HG02610 (cell line): ENCODE results near the gene FUOM.

ENCODE experiments used
- ATAC-seq: cut with Tn5 transposase; IDR thresholded peaks from one replicate; pipeline ENCODE4 v1.9.1; 2021; ENCODE audit warnings: mild to moderate bottlenecking, moderate library complexity; ENCODE audit not compliant: unreplicated experiment

The FUOM gene

DNA sequence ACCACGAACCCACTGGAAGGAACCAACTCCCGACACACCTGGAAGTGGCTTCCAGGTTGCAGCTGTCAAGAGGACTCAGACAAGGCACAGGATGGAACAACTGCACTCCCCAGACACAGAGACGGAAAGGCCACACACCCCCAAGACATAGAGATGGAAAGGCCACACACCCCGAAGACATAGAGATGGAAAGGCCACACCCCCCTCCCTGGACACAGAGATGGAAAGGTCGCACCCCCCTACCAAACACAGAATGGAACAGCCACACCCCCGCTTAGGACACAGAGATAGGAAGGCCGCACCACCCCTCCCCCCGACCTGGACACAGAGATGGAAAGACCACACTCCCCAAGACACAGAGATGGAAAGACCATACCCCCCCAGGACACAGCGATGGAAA, 41.6 kb downstream of the FUOM start:
- no peak for ATAC-seq

DNA sequence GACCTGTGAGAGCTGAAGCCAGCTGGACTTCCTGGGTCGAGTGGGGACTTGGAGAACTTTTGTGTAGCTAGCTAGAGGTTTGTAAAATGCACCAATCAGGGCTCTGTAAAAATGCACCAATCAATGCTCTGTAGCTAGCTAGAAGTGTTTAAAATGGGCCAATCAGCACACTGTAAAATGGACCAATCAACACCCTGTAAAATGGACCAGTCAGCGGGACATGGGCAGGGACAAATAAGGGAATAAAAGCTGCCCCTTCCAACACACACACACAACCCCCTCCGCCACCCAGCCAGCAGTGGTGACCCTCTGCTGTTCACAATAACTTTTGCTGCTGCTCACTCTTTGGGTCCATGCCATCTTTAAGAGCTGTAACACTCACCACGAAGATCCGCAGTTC, 42.0 kb downstream of the FUOM start:
- no peak for ATAC-seq

DNA sequence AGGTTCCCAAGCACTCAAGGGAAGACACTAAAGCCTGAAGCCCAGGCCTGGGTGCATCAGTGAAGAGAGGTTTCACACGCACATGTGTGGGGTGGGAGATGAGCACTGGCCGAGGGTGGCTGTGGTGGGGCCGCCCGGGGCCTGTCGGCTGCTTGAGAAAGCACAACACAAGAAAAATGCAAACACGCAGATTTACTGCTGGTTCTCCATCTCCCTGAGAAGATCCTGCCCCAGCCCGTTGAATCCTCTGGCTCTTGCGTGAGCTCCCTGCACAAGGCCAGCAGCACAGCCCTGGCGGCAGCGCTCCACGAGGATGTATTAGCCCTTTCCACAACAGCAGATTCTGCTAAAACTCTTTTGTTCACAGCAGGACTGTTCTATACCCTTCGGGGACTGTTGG, 42.9 kb downstream of the FUOM start:
- ATAC-seq: no peak

DNA sequence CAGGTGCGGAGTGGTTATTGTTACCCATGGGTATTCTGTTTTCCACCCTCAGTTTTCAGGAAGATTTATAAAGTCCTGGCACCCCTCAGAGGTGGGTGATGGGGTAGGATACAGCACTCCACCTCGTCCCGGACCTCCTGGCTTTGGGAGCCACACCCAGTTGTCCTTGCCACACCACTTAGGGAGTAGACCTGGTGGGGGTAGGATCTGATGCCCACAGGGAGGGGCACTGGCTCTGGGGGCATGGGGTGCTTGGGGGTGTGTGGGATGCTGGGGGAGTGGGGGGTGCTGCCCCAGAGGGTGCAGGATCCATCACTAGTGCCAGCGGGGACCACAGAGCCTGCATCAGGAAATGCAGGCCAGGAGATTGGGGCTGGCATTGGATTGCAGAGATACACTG, 44.6 kb downstream of the FUOM start:
- no peak for ATAC-seq

DNA sequence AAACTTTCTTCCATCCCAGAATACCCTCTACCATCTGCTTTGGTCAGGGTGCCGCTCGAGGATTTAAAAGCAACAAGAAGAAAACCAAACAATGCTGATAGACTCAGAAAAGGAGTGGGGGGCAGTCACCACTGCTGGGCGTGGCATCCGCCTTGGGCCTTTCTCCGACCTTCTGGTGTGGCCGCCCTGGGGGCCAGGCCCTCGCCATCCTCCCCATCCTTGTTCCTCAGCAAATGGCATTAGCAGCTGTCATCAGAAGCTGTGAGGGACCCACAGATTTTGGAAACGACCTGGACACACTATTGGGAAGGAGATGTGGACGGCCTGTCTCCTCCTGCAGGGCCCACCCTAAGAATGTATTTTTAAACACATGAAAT, 45.1 kb downstream of the FUOM start:
- ATAC-seq: no peak

DNA sequence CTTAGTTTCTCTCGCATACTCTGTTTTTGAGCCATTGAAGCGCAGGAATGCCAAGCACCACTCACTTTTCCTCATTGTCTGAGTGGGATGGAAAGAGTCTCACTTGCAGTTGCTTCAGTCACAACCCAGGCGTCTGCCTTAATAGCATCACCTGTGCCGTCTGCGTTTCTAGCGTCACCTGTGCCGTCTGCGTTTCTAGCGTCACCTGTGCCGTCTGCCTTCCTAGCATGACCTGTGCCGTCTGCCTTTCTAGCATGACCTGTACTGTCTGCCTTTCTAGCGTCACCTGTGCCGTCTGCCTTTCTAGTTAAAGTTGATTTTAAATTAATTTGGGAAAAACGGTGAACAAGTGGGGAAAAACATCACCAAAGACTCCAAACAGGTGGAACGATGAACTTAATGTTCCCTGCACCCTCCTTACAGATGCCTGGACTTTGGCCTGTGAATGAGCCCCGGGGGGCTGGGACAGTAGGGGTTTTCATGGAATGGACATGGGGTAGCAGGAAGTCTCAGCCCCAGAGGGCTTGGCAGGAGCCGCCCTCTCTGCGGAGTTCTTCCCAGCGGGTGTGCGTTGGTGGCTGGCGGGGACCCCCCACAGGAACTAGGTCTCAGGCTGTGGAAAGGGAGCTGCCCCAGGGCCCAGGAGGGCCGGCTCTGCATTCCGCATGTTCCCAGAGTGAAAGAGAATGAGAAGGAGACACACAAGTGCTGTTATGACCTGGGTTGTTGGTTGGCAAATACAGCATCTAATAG, 45.6 kb downstream of the FUOM start:
- ATAC-seq: no peak

DNA sequence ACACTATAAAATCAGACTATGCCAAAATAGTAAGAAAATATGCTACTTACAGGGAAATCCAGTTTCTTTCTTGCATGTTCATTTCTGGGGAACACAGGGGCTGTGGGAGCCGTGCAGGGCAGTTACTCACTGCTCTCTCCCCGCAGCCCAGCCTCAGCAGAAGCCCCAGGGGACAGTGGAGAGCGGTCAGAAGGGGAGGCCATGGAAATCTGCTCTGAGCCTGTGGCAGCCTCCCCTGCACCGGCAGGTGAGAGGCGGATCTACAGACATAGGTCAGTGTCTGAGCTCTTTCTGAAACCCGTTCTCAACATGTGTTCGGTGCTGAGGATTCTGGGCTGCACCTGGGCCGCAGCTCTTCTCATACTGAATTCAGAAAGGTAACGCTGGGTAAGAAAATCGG, 46.2 kb downstream of the FUOM start:
- no peak for ATAC-seq

DNA sequence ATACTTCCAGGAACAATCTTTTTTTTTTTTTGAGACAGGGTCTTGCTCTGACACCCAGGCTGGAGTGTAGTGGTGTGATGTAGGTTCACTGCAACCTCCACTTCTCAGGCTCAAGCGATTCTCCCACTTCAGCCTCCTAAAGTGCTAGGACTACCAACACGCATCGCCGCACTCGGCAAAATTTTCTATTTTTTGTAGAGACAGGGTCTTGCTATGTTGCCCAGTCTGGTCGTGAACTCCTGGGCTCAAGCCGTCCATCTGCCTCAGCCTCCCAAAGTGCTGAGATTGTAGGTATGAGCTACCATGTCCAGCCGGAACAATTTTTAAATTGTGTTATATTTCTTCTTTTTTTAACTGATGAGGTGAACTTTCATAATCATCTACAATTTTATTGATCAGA, 47.0 kb downstream of the FUOM start:
- no peak for ATAC-seq

DNA sequence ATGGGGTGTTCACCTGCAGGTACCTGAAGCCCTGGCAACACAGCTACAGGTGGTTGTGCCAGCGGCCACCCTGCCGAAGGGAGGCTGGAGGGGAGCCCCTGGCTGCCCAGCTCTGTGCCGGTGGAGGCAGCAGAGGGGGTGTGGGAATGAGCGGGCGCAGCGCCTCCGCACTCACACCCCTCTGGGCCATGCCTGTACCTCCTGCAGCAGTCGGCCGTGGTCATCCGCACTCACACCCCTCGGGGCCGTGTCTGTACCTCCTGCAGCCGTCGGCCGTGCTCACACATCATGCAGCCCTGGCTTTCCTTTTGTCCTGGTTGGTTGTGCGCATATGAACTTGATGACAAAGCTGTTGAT, 47.4 kb downstream of the FUOM start:
- ATAC-seq: no peak

DNA sequence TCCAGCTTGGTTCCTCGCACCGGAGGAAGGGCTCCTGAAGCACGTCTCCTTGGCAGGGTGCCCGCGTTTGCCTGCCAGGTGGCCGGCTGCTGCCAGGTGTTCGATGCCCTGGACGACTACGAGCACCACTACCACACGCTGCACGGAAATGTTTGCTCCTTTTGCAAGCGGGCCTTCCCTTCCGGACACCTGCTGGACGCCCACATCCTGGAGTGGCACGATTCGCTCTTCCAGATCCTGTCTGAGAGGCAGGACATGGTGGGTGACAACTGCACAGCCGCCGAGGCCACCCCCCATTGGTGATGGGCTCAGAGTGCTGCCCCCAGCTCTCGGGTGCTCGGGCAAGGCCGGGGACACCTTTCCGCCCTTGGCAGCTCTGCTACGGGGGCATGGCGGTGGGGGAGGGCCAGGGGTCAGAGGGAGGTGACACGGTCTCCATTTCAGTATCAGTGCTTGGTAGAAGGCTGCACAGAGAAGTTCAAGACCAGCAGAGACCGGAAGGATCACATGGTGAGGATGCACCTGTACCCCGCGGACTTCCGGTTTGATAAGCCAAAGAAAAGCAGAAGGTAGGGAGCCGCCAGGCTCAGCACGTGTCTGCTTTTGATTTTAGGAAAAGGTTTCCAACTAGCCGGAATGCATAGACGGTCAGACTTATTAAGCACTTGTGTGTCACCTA, 48.0 kb downstream of the FUOM start:
- no peak for ATAC-seq

DNA sequence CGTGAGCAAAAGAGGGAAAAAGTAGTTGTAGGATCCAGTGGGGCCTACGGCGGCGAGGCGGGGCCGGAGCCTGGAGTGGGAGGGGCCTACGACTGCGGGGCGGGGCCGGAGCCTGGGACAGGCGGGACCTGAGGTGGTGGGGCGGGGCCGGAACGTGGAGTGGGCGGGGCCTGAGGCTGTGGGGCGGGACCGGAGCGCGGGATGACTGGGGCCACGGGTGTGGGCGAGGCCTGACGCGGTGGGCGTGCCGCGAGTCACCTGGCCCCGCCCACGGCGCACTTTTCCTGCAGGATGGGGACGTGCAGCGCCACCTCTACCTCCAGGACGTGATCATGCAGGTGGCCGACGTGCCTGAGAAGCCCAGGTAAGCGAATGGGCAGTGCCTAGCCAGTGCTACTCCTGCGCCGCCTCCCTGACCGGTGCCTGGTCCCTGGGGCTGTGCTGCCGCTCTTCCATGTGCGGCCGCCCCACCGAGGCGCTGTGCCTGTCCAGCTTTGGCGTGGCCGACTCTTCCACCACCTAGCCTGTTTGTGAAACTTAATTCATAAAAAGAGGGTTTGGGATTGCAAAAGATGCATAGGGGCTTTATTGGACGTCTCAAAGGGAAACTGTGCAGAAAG, 48.6 kb downstream of the FUOM start:
- ATAC-seq: peak; percentile 66

DNA sequence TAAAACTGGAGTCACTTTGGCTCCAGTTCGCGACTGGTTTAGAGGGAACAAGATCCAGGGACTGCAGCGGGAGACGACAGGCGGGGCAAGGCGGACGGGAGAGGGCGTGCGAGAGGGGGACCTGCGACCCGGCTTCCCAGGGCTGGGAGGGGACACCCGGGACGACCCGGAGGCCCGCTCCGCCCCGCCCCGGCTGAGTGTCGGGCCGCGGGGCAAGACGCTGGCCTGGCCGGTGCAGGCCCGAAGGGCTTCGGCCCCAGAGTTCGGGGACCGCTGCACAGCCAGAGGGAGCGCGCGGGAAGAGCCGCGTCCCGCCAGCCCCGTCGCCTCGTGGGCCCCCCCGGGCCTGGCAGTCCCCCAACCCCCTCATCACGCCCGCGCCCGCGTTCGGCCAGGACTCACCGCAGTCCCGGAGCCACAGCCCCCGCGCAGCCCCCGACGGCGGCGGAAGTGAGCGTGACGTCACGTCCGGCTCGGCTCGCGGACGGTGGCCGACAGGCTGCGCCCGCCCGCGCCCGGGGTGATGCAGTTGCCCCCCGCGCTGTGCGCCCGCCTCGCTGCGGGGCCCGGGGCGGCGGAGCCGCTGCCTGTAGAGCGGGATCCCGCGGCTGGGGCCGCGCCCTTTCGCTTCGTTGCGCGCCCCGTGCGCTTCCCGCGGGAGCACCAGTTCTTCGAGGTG, 49.3 kb downstream of the FUOM start, which contains the start of the genes TUBGCP2 and ZNF511:
Gene TUBGCP2, minus strand, starts transcription at position 452 of the 679 bp plus-strand sequence. CDS start 5,931 bp downstream, outside the sequence.
Gene ZNF511, plus strand, starts transcription at position 494 of the 679 bp plus-strand sequence. Its CDS starts 30 bp downstream, at position 524.
- ATAC-seq: peak; percentile 63

DNA sequence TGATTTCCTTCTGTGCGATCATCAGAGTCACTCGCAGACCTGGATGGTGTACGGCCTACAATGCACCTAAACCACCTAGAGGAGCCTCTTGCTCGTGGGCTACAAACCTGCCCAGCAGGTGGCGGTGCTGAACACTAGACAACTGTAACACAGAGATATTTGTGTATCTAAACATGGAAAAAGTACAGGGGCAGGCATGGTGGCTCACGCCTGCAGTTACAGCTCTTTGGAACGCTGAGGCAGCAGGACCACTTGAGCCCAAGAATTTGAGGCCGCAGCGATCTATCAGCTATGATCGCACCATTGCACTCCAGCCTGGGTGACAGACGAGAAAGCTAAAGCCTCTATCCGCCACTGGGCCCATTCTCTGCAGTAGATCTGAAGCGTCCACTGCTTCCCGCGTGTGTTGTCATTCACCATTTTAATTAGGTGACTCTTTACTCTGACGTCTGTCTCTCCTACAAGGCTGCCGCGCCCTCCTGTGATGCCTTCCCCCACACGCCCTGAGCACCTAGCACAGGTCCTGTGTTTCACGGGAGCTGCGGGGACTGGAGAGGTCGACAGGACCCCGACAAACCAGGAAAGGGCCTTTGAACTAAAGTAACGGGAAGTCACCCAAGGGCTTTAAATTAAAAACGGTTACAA, 49.9 kb downstream of the FUOM start:
- peak; percentile 25 for ATAC-seq

DNA sequence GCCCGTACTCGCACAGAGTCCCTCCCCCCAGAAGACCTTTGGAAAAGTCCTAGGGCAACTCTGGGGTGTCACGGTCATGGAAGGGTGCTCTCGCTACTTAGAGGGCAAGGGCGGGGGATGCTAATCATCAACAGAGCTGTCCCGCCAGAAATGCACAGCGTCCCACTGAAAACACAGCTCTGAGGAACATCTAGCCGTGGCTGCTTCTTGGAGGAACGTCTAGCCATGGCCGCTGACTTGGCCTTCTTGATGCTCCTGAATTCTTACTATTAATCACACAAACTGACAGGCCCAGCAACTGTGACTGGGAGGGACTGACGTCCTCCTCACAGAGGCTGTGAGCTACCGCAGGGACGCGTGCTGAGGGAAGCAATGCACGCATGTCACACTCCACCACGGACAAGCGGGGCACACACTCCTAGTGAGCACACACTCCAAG, 50.9 kb downstream of the FUOM start:
- ATAC-seq: no peak

DNA sequence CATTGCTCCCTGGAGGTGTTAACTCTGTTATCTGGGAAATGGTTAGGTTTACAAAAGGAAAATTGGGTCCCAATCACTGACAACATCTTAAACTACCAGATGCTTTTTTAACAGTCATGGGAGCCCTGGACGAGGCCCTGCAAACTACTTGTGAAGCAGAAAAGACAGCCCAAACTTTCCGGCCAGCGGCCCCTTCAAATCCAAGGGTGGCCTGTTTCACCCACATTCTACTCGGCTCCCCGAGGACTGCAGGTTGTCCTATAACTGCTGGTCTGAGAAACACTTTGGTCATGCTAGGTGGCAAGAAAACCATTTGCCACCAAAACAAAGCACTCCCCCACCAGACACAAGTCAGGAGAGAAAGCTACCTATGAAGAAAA, 51.7 kb downstream of the FUOM start:
- no peak for ATAC-seq
